GM08714 (cell line): ENCODE results near the gene PDGFB.

Experiments
- H3K4me3 ChIP-seq: fragments of 200-500 bp; sonication (Bioruptor generic); 2 replicates; pipeline ENCODE4 v1.5.1; 2014; ENCODE audit warnings: mild to moderate bottlenecking, low read length, inconsistent platforms
- ZNF274 ChIP-seq: IDR thresholded peaks from 2 replicates; pipeline ENCODE4 v1.6.1; 2012; ENCODE audit warnings: mild to moderate bottlenecking, low read depth, low read length

PDGFB gene

GRCh38 chr22:39182478-39183030 is 62.2 kb downstream of the PDGFB start:
- no peak overlapping the region for H3K4me3 ChIP-seq

GRCh38 chr22:39181778-39182177 is 63.0 kb downstream of the PDGFB start:
- H3K4me3 ChIP-seq, result no peak overlapping the region
- no peak for TF ChIP-seq ZNF274

More at GRCh38 chr22:39182478-39183030, 62.2 kb downstream of the PDGFB start:
- TF ChIP-seq ZNF274, result no peak

- TF ChIP-seq ZNF274, result no peak
- H3K4me3 ChIP-seq, result no peak overlapping the region
Measured at GRCh38 chr22:39181356-39181755, 63.4 kb downstream of the PDGFB start.

- no peak overlapping the region for H3K4me3 ChIP-seq
- TF ChIP-seq ZNF274, result no peak
Measured at GRCh38 chr22:39179841-39180335, 64.9 kb downstream of the PDGFB start.

- no peak overlapping the region for H3K4me3 ChIP-seq
- no peak for TF ChIP-seq ZNF274
Measured at GRCh38 chr22:39179401-39179827, 65.4 kb downstream of the PDGFB start.

GRCh38 chr22:39178206-39179111 is 66.3 kb downstream of the PDGFB start:
- H3K4me3 ChIP-seq, result no peak overlapping the region
- no peak for TF ChIP-seq ZNF274

- TF ChIP-seq ZNF274, result no peak
- no peak overlapping the region for H3K4me3 ChIP-seq
Measured at GRCh38 chr22:39177791-39178190, 67.0 kb downstream of the PDGFB start.

GRCh38 chr22:39177456-39177775 is 67.4 kb downstream of the PDGFB start:
- no peak overlapping the region for H3K4me3 ChIP-seq
- no peak for TF ChIP-seq ZNF274

- no peak for TF ChIP-seq ZNF274
- no peak overlapping the region for H3K4me3 ChIP-seq
Measured at GRCh38 chr22:39176714-39177455, 67.9 kb downstream of the PDGFB start.

GRCh38 chr22:39176143-39176713 is 68.6 kb downstream of the PDGFB start:
- TF ChIP-seq ZNF274, result no peak
- no peak overlapping the region for H3K4me3 ChIP-seq

- no peak overlapping the region for H3K4me3 ChIP-seq
- no peak for TF ChIP-seq ZNF274
Measured at GRCh38 chr22:39175353-39176142, 69.2 kb downstream of the PDGFB start.

- TF ChIP-seq ZNF274, result no peak
- no peak overlapping the region for H3K4me3 ChIP-seq
Measured at GRCh38 chr22:39174498-39175352, 70.1 kb downstream of the PDGFB start.
